Activated gamma-delta T cell treated with Interleukin-2 at 50 U/mL for 16 hours (primary cell): ENCODE measurements around the gene MRPL36.

Source experiments
- DNase-seq: peaks from one replicate; pipeline ENCODE4 v3.0.0-alpha.2; 2020

MRPL36 gene

GRCh38 chr5:1779782-1780613 is 19.6 kb downstream of the MRPL36 start:
- no peak for DNase-seq

GRCh38 chr5:1779021-1779680 is 20.5 kb downstream of the MRPL36 start:
- DNase-seq, result no peak

GRCh38 chr5:1778138-1779020 is 21.3 kb downstream of the MRPL36 start:
- no peak for DNase-seq

GRCh38 chr5:1777281-1778137 is 22.1 kb downstream of the MRPL36 start:
- no peak for DNase-seq

- no peak for DNase-seq
Measured at GRCh38 chr5:1776831-1777230, 22.8 kb downstream of the MRPL36 start.

GRCh38 chr5:1772634-1773033 is 27.0 kb downstream of the MRPL36 start:
- DNase-seq, result no peak

GRCh38 chr5:1771149-1772065 is 28.2 kb downstream of the MRPL36 start:
- no peak for DNase-seq

GRCh38 chr5:1770443-1770802 is 29.2 kb downstream of the MRPL36 start:
- DNase-seq, result no peak

- DNase-seq, result no peak
Measured at GRCh38 chr5:1769752-1770442, 29.7 kb downstream of the MRPL36 start.

GRCh38 chr5:1769017-1769640 is 30.5 kb downstream of the MRPL36 start:
- no peak for DNase-seq

- no peak for DNase-seq
Measured at GRCh38 chr5:1768283-1769000, 31.2 kb downstream of the MRPL36 start.

- DNase-seq, result no peak
Measured at GRCh38 chr5:1767524-1768282, 31.9 kb downstream of the MRPL36 start.

- no peak for DNase-seq
Measured at GRCh38 chr5:1765880-1766235, 33.8 kb downstream of the MRPL36 start.

GRCh38 chr5:1765141-1765879 is 34.3 kb downstream of the MRPL36 start:
- DNase-seq, result no peak

GRCh38 chr5:1764606-1764960 is 35.1 kb downstream of the MRPL36 start:
- peak; percentile 0 for DNase-seq

GRCh38 chr5:1763960-1764605 is 35.6 kb downstream of the MRPL36 start:
- DNase-seq, result peak; percentile 1

- peak; percentile 21 for DNase-seq
Measured at GRCh38 chr5:1763548-1763911, 36.1 kb downstream of the MRPL36 start.
